Kidney (tissue), 14 donors: Measurements from ENCODE around the gene SLC24A2. TPM values are rescaled to one million over a fixed set of nuclear protein-coding genes. Genes with fewer than 3 reads are reported as not detected.

ENCODE experiments used
- DNase-seq, 5 donors: peaks; one replicate each; pipeline ENCODE4 v3.0.0-alpha.2; 2013 to 2020
- FAIRE-seq: peaks from 2 replicates; lab custom pipeline; 2012; peaks lifted over from hg19 to GRCh38; lab: Jason Lieb, UNC
- H3K27ac ChIP-seq, 2 donors: one replicate each; pipeline ENCODE4 v1.7.0; 2013; ENCODE audit warnings: low read depth in 2 of 2, low read length in 2 of 2, inconsistent platforms in 1 of 2
- H3K27me3 ChIP-seq: one replicate; pipeline ENCODE4 v1.7.1; 2013; ENCODE audit warnings: low read length, inconsistent platforms; ENCODE audit not compliant: control insufficient read depth, insufficient read depth
- H3K36me3 ChIP-seq, 3 donors: one replicate each; pipeline versions ENCODE4 v1.7.0 to v1.7.1; 2013; ENCODE audit warnings: low read length in 3 of 3, control low read depth in 1 of 3, inconsistent platforms in 1 of 3; ENCODE audit not compliant: insufficient read depth in 3 of 3, control insufficient read depth in 2 of 3
- H3K4me1 ChIP-seq, 3 donors: one replicate each; pipeline versions ENCODE4 v1.7.0 to v1.7.1; 2013; ENCODE audit warnings: low read length in 3 of 3, inconsistent platforms in 1 of 3, low read depth in 1 of 3; ENCODE audit not compliant: control insufficient read depth in 2 of 3, insufficient read depth in 2 of 3
- H3K4me3 ChIP-seq, 3 donors: one replicate each; pipeline versions ENCODE4 v1.7.0 to v1.8.1; 2013; ENCODE audit warnings: low read length in 3 of 3, control low read depth in 1 of 3, inconsistent platforms in 1 of 3
- H3K9ac ChIP-seq, 3 donors: one replicate each; pipeline versions ENCODE4 v1.7.0 to v1.7.1; 2013; ENCODE audit warnings: low read length in 3 of 3, control low read depth in 1 of 3, inconsistent platforms in 1 of 3
- H3K9me3 ChIP-seq, 3 donors: one replicate each; pipeline versions ENCODE4 v1.7.0 to v1.7.1; 2013; ENCODE audit warnings: low read length in 3 of 3, control low read depth in 1 of 3, inconsistent platforms in 1 of 3; ENCODE audit not compliant: control insufficient read depth in 2 of 3, insufficient read depth in 1 of 3
- CTCF ChIP-seq: IDR thresholded peaks from 3 replicates; pipeline ENCODE4 v1.5.1; 2012; ENCODE audit warnings: mild to moderate bottlenecking, moderate library complexity, borderline replicate concordance; ENCODE audit not compliant: insufficient read depth; ENCODE audit errors: extremely low read depth
- intact Hi-C: fragments of 100-400 bp; cut with DNase I; formaldehyde crosslinking; loops from one replicate; pipeline ENCODE4 v1.11.1; 2022
- polyA plus RNA-seq: library from polyadenylated mRNA; stranded (reverse); fragments of 350-450 nt; fragmentation: Illumina TruSeq; extraction: RNeasy Lipid Tissue Mini Kit (QIAGEN cat#74804); gene quantifications from one replicate; pipeline ENCODE4 v1.2.3, GENCODE V29; 2014; ENCODE audit warnings: low read depth, low replicate concordance; ENCODE audit not compliant: insufficient read depth
- total RNA-seq: library from RNA; stranded (reverse); fragmentation: NEBNext Ultra II Directional; extraction: Animal tissue kit (Norgen Biotek cat#: 25700); gene quantifications from one replicate; pipeline ENCODE4 v1.2.1, GENCODE V29; 2021
- donor health status: control.
- donor health status: control.
- donor health status: control.
- donor health status: control.
- donor health status: control.
- donor health status: DM: yes; HTN: yes; CAD: no.
- donor health status: Normal renal cell carcinoma (clear cell type).

SLC24A2 gene
- total and polyA plus RNA-seq, 2 donors from 2014 or later: 0.15 TPM; not detected in 1

GRCh38 chr9:19748278-19749126 is 40.3 kb downstream of the SLC24A2 start:
- DNase-seq (no peak), FAIRE-seq (no peak)
- H3K9me3 ChIP-seq: no peaks in the 10 kb centered on the region
- no peak overlapping the region for H3K4me3 ChIP-seq
- no peaks in the 10 kb centered on the region for H3K36me3 ChIP-seq
- H3K9ac ChIP-seq: no peak overlapping the region
- TF ChIP-seq CTCF: no peak
- H3K4me1 ChIP-seq: no peaks in the 10 kb centered on the region
- no peaks in the 10 kb centered on the region for H3K27me3 ChIP-seq
- intact Hi-C loops: no loop called here
- no peak overlapping the region for H3K27ac ChIP-seq

- H3K4me1 ChIP-seq: no peaks in the 10 kb centered on the region
- no peaks in the 10 kb centered on the region for H3K27me3 ChIP-seq
- FAIRE-seq (no peak), DNase-seq (no peak)
- no peaks in the 10 kb centered on the region for H3K36me3 ChIP-seq
- H3K9me3 ChIP-seq: no peaks in the 10 kb centered on the region
- TF ChIP-seq CTCF: no peak
- intact Hi-C loops: no loop called here
- H3K27ac ChIP-seq: no peak overlapping the region
- H3K9ac ChIP-seq: no peak overlapping the region
- H3K4me3 ChIP-seq: no peak overlapping the region
These were observed 42.6 kb downstream of the SLC24A2 start for GRCh38 chr9:19746223-19746622.

- Histone ChIP-seq H3K9ac (no peak overlapping the region), H3K4me1 (no peaks in the 10 kb centered on the region), H3K4me3 (no peak overlapping the region), H3K27me3 (no peaks in the 10 kb centered on the region), H3K9me3 (no peaks in the 10 kb centered on the region), H3K36me3 (no peaks in the 10 kb centered on the region), H3K27ac (no peak overlapping the region)
- no peak for DNase-seq
- no peak for TF ChIP-seq CTCF
- intact Hi-C loops: no loop called here
- FAIRE-seq: no peak
These were observed 47.7 kb downstream of the SLC24A2 start for GRCh38 chr9:19741178-19741577.
